Body of pancreas (tissue), 4 donors: ENCODE data around the gene CCDC85C.

ENCODE experiments used
- POLR2A ChIP-seq, 3 donors: fragments of 450-650 bp; IDR thresholded peaks; one replicate each; pipeline ENCODE4 v1.6.1; 2016; ENCODE audit warnings: antibody characterized with exemption in 3 of 3, mild to moderate bottlenecking in 2 of 3
- TF ChIP-seq, protein P1 (sequence below), 7 experiments: fragments of 450-650 bp in 4 of 7; fragments of 200-600 bp in 3 of 7; sonication (generic) in 3 of 7; IDR thresholded peaks; one replicate each; pipeline ENCODE4 v1.5.1; 2016 to 2019; ENCODE audit warnings: antibody characterized with exemption in 7 of 7

DNA sequence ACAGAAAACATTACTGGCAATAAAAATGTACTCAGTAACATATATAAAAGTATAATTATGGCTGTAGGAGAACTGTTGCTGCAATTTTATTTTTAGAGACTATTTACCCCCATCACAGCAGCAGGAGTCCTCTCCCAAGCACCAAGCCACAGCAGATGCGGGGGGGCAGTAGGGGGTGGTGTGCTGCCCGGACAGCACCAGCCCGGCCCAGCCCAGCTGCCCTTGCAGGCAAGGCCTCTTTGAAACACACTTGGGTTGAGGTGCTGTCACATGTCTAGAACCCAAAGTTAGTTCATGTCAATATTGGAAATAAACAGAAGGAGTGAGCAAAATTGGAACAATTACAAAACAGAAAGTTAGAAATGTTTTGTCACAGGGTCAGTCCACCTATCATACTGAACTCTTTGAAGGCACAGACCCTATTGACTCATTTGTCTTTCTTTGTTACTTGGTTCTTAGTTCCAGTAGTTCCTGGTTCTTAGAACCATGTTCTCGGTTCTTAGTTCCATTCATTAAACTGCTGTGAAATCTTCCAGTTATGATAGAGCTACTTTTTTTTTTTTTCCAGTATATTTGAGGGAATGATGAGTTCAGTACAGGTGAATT lies 100.1 kb downstream of the CCDC85C start:
- TF ChIP-seq, protein P1, sequence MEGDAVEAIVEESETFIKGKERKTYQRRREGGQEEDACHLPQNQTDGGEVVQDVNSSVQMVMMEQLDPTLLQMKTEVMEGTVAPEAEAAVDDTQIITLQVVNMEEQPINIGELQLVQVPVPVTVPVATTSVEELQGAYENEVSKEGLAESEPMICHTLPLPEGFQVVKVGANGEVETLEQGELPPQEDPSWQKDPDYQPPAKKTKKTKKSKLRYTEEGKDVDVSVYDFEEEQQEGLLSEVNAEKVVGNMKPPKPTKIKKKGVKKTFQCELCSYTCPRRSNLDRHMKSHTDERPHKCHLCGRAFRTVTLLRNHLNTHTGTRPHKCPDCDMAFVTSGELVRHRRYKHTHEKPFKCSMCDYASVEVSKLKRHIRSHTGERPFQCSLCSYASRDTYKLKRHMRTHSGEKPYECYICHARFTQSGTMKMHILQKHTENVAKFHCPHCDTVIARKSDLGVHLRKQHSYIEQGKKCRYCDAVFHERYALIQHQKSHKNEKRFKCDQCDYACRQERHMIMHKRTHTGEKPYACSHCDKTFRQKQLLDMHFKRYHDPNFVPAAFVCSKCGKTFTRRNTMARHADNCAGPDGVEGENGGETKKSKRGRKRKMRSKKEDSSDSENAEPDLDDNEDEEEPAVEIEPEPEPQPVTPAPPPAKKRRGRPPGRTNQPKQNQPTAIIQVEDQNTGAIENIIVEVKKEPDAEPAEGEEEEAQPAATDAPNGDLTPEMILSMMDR (IDR thresholded peaks at IDR 0.05), result no peak
- no peak for TF ChIP-seq POLR2A (IDR thresholded peaks at IDR 0.05)
